GM20000 (cell line): ENCODE measurements around the gene SEMA5A.

Source experiments
- DNase-seq: peaks from one replicate; pipeline ENCODE4 v3.0.0; 2012; ENCODE audit warnings: low spot score
- CTCF ChIP-seq: IDR thresholded peaks from 2 replicates; pipeline ENCODE4 v1.5.1; 2012; ENCODE audit warnings: mild to moderate bottlenecking, control low read depth; ENCODE audit errors: extremely low read depth, missing control alignments

The SEMA5A gene

DNA sequence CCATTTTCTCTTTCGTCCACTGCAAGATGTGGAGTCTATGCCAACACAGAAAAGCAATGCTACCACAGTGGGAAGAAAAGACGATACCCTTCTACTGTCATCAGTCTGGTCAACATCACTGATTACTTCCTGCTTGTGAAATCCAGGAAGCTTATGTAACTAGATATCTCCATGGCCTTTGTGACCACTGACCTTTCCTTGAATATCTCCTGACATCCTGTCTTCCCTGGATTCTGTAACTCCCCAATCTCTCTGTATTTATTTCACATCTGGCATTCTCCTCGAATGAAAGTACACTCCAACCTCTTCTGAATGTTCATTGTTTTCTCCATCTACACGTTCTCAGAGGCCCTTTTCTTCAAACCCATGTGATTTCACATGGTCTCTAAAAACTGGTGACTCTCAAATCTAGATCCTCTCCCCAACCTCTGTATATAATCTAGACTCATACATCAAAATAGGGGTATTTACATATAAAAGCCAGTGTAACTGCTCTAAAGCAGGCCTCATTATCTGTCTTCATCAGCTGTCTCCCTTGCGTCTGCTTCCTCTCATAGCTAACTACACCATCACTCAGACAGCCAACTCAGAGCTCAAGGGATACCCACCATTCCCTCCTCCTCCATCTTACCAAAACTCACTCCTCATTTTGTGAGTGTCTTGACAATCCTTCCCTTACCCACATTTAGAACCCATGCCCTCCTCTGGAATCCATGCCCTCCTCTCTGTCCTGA, 156.8 kb downstream of the SEMA5A start:
- no peak for TF ChIP-seq CTCF
- DNase-seq, result no peak

GRCh38 chr5:9387879-9388278, 158.0 kb downstream of the SEMA5A start:
- DNase-seq, result no peak
- no peak for TF ChIP-seq CTCF

GRCh38 chr5:9386945-9387344, 158.9 kb downstream of the SEMA5A start:
- DNase-seq, result no peak
- no peak for TF ChIP-seq CTCF

- TF ChIP-seq CTCF, result no peak
- DNase-seq, result no peak
Observed at GRCh38 chr5:9382522-9382921, 163.4 kb downstream of the SEMA5A start.

DNA sequence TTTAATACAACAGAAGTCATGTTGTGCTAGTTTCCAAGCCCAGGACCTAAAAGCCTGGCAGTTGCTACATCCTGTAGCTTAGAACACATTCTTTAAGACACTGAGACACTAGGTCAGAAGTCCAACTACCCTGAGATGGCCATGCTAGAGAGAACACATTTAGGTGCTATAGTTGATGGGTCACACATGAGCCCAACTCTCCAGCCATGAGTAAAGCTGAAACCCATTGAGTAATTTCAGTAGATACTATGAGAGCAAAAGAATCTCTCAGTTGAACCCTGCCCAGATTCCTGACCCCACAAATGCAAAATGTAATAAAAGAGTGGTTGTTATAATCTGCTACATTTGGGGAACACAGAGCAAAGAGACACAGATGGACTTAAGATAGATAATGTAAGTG, 164.4 kb downstream of the SEMA5A start:
- peak; percentile 45 for DNase-seq
- TF ChIP-seq CTCF, result no peak

GRCh38 chr5:9380109-9380508, 165.8 kb downstream of the SEMA5A start:
- DNase-seq, result no peak
- no peak for TF ChIP-seq CTCF

DNA sequence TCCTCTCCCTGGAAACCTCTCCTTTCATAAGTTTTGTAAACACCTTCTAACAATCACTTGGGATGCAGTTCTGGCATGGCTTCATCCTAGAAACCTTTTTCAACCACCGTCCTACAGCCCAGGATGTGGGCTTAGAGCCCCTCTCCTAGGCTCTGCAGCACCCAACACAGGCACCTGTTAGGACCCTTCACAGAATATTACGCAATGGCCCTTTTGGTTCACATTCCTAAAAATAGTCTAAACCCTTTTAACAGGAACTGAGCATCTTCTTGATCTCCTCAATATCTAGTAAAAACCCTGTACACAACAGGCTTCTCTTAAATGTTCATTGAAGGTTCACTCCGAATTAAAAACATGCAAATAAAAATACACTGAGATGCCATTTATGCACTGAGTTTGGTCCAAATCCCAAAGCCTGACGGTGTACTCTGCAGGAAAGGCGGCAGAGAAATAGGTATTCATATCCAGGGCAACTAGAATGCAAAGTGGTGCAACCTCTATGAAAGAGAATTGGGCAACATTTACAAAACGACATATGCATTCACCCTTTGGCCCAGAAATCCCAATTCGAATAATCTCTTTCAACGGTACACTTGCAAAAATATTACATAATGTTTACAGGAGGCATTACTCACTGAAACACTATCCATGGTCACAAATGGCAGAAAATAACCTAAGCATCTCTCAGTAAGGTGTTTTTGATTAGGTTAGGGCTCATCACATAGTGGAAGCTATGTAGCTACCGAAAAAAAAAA, 169.3 kb downstream of the SEMA5A start:
- DNase-seq, result no peak
- TF ChIP-seq CTCF, result no peak
